ENCODE measurements around the gene TRMT44. TPM values are rescaled to one million over a fixed set of nuclear protein-coding genes. Genes with fewer than 3 reads are reported as not detected.

The TRMT44 gene
- total and polyA plus RNA-seq, 2 of the 13 experiments (the other 11 are each of a cell fraction or from before 2014, with no cell fraction given) = 5.8 to 8.6 TPM

DNA sequence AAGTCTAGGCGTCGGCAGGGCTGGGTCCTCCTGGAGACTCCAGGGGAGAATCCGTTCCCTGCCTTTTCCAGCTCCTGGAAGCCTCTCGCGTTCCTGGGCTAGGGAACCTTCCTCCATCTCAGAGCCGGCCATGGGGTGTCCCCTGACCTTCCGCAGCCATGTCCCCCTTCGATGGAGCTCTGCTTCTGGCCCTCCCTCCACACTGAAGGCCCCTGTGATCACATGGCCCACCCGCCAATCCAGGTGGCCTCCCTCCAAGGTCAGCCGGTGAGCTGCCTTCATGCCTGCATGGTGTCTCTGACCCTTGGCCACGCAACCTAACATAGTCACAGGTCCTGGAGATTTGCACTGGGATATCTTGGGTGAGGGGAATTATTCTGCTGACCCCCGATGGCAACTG is 69.6 kb downstream of the TRMT44 start:
- H2AFZ ChIP-seq (ENCODE audit: low read length) = no peak overlapping the region
- H3K4me1 ChIP-seq (ENCODE audit: insufficient read depth, low read length) = no peaks in the 10 kb centered on the region
- no peak overlapping the region for H3K9ac ChIP-seq (ENCODE audit: insufficient read depth, low read depth, low read length)
- CTCF ChIA-PET (ENCODE audit: low intra/inter-chr PET ratio, low total read pairs) = no interaction called here
- no peak overlapping the region for H3K27ac ChIP-seq (ENCODE audit: extremely low read length, insufficient read depth, low read length)
- H3K4me2 ChIP-seq (ENCODE audit: low read depth, low read length) = no peak overlapping the region
- H3K36me3 ChIP-seq (replicated peaks in 1 of 2; ENCODE audit: control insufficient read depth in 1 of 2, insufficient read depth in 2 of 2, low read length in 2 of 2) = no peaks in the 10 kb centered on the region
- TF ChIP-seq YEATS4 (CRISPR knock-in tag; IDR thresholded peaks at IDR 0.05; ENCODE audit: borderline replicate concordance) (no peak), PHF8 (CRISPR knock-in tag; IDR thresholded peaks at IDR 0.05) (no peak), KLF15 (CRISPR knock-in tag; IDR thresholded peaks at IDR 0.05; ENCODE audit: borderline replicate concordance) (no peak)
- TF ChIP-seq, protein P1, sequence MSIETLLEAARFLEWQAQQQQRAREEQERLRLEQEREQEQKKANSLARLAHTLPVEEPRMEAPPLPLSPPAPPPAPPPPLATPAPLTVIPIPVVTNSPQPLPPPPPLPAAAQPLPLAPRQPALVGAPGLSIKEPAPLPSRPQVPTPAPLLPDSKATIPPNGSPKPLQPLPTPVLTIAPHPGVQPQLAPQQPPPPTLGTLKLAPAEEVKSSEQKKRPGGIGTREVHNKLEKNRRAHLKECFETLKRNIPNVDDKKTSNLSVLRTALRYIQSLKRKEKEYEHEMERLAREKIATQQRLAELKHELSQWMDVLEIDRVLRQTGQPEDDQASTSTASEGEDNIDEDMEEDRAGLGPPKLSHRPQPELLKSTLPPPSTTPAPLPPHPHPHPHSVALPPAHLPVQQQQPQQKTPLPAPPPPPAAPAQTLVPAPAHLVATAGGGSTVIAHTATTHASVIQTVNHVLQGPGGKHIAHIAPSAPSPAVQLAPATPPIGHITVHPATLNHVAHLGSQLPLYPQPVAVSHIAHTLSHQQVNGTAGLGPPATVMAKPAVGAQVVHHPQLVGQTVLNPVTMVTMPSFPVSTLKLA (IDR thresholded peaks at IDR 0.05) = peak; percentile 75
- POLR2A ChIA-PET = no interaction called here
- no peaks in the 10 kb centered on the region for H3K79me2 ChIP-seq (ENCODE audit: insufficient read depth, low read length)
- DNase-seq (ENCODE audit: low spot score) = no peak
- no peaks in the 10 kb centered on the region for H3K9me3 ChIP-seq (ENCODE audit: low read length)
- intact Hi-C loops (cut with micrococcal nuclease; ENCODE audit: unreplicated experiment) = no loop called here
- no TSS peak for BruUV-seq (replicated peaks)
- in situ Hi-C loops (cut with HindIII; ENCODE audit: extremely low pct_ligation_motif_present, low pct_unique_long_range_greater_than_20kb) = no loop called here
- FAIRE-seq = no peak
- peaks cover 7 to 33% of the 10 kb centered on the region in 2 experiments; a peak in 4 of 5 replicates for H3K27me3 ChIP-seq (ENCODE audit: control insufficient read depth in 1 of 2, insufficient read depth in 2 of 2, low read length in 2 of 2)
- H3K4me3 ChIP-seq (replicated peaks in 1 of 3; ENCODE audit: insufficient read depth in 1 of 3, low read depth in 2 of 3, low read length in 3 of 3) = no peak overlapping the region
- 10% methylated on average over 6 of the region's 12 CpGs for WGBS (ENCODE audit: low lambda C conversion rate)
- ATAC-seq = no peak; the same call in 2 of the 3 replicates
- H4K20me1 ChIP-seq (ENCODE audit: insufficient read depth, low read length) = no peaks in the 10 kb centered on the region

DNA sequence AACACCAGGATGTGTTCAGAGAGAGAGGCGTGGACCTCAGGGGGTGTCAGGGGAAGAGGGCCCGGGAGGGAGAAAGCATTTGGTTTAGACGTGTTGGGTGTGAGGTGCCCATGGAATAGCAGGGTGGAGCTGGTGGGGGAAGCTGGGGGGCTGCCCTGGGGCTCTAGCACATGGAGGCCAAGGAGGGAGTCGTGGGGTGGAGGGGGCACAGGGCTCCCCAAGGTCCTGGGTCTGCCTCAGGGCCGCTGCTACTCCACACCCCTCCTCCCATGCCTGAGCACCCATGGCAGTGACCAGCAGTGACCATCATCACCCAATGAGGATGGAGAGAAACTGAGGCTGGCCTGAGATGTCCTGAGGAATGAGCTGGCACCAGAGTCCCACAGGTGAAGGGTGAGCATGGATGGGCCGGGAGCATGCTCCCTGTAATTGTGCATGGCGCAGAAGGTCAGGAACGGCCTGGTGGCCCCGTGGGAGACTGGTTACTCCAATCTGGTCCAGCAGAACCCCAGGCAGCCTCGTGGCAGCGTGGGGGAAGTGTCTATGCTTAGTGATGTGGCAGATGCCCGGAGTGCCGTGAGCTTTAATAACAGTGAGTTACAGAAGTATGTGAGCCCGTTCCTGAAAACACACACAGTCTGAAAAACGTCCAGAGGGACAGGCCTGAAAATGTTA is 70.2 kb downstream of the TRMT44 start:
- ChIA-PET POLR2A (no interaction called here), CTCF (ENCODE audit: low intra/inter-chr PET ratio, low total read pairs) (no interaction called here)
- FAIRE-seq (no peak), ATAC-seq (no peak), DNase-seq (ENCODE audit: low spot score) (no peak)
- Histone ChIP-seq H3K9ac (ENCODE audit: insufficient read depth, low read depth, low read length) (no peak overlapping the region), H3K4me1 (ENCODE audit: insufficient read depth, low read length) (no peaks in the 10 kb centered on the region), H3K4me3 (replicated peaks in 1 of 3; ENCODE audit: insufficient read depth in 1 of 3, low read depth in 2 of 3, low read length in 3 of 3) (no peak overlapping the region), H3K9me3 (ENCODE audit: low read length) (no peaks in the 10 kb centered on the region), H3K4me2 (ENCODE audit: low read depth, low read length) (no peak overlapping the region), H3K36me3 (replicated peaks in 1 of 2; ENCODE audit: control insufficient read depth in 1 of 2, insufficient read depth in 2 of 2, low read length in 2 of 2) (no peaks in the 10 kb centered on the region), H3K27ac (ENCODE audit: extremely low read length, insufficient read depth, low read length) (no peak overlapping the region), H3K79me2 (ENCODE audit: insufficient read depth, low read length) (no peaks in the 10 kb centered on the region), H3K27me3 (ENCODE audit: control insufficient read depth in 1 of 2, insufficient read depth in 2 of 2, low read length in 2 of 2) (peaks cover 4 to 33% of the 10 kb centered on the region in 2 experiments; a peak in 3 of 5 replicates), H2AFZ (ENCODE audit: low read length) (no peak overlapping the region), H4K20me1 (ENCODE audit: insufficient read depth, low read length) (no peaks in the 10 kb centered on the region)
- 26% methylated on average over 9 of the region's 15 CpGs for WGBS (ENCODE audit: low lambda C conversion rate)
- in situ Hi-C loops (cut with HindIII; ENCODE audit: extremely low pct_ligation_motif_present, low pct_unique_long_range_greater_than_20kb) (no loop called here), intact Hi-C loops (cut with micrococcal nuclease; ENCODE audit: unreplicated experiment) (no loop called here)
- BruUV-seq (replicated peaks) = no TSS peak
- TF ChIP-seq, protein P2, sequence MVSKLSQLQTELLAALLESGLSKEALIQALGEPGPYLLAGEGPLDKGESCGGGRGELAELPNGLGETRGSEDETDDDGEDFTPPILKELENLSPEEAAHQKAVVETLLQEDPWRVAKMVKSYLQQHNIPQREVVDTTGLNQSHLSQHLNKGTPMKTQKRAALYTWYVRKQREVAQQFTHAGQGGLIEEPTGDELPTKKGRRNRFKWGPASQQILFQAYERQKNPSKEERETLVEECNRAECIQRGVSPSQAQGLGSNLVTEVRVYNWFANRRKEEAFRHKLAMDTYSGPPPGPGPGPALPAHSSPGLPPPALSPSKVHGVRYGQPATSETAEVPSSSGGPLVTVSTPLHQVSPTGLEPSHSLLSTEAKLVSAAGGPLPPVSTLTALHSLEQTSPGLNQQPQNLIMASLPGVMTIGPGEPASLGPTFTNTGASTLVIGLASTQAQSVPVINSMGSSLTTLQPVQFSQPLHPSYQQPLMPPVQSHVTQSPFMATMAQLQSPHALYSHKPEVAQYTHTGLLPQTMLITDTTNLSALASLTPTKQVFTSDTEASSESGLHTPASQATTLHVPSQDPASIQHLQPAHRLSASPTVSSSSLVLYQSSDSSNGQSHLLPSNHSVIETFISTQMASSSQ (IDR thresholded peaks at IDR 0.05; ENCODE audit: low read depth) = no peak
- TF ChIP-seq, protein P2 (CRISPR knock-in tag; IDR thresholded peaks at IDR 0.05; ENCODE audit: borderline replicate concordance) = no peak
- TF ChIP-seq MEIS1 (CRISPR knock-in tag; IDR thresholded peaks at IDR 0.05; ENCODE audit: borderline replicate concordance) (no peak), MAFG (CRISPR knock-in tag; IDR thresholded peaks at IDR 0.05) (no peak), SIN3B (IDR thresholded peaks at IDR 0.05; ENCODE audit: low read length) (no peak), ZNF713 (CRISPR knock-in tag; IDR thresholded peaks at IDR 0.05) (no peak), ZFP62 (CRISPR knock-in tag; IDR thresholded peaks at IDR 0.05) (no peak)
- TF ChIP-seq, protein P3, sequence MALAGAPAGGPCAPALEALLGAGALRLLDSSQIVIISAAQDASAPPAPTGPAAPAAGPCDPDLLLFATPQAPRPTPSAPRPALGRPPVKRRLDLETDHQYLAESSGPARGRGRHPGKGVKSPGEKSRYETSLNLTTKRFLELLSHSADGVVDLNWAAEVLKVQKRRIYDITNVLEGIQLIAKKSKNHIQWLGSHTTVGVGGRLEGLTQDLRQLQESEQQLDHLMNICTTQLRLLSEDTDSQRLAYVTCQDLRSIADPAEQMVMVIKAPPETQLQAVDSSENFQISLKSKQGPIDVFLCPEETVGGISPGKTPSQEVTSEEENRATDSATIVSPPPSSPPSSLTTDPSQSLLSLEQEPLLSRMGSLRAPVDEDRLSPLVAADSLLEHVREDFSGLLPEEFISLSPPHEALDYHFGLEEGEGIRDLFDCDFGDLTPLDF (CRISPR knock-in tag; IDR thresholded peaks at IDR 0.05) = no peak
